ENCODE data around the gene BIN1. TPM values are rescaled to one million over a fixed set of nuclear protein-coding genes. Genes with fewer than 3 reads are reported as not detected.
A peak's percentile ranks its signal among the peaks of the same experiment; 100 is the strongest.

BIN1 gene
- total RNA-seq, 1 donor from 2014 or later: 71.6 TPM

DNA sequence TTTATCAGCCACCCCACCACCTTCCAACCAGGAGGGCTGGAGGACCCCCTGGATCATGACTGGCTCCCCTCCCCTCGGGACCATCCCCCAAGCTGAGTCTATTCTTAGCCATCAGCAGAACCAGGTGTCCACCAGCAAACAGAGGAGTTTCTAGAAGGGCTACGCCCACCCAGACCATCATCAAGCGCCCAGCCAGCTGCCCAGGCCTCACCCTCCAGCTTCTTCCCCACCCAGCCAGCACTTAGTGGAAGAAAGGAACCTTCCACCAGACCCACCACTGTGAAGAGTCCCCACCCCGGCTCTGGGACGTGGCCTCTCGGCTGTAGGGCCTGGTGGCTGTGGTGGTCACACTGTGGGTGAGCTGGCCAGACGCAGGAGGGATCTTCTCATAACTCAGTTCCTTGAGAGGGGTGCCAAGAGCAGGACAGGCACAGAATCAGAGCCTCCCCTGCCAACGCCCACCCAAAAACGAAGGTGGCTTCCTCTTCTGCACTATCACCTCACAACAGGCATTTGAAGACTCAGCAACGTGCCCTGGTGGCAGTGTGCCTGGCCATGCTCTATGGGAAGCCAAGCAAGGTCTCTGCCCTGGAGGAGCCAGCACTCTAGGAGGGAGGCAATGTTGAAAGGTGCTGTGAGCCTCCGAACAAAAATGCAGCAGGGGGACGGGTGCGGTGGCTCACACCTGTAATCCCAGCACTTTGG lies 19.0 kb downstream of the BIN1 start:
- no peak for DNase-seq (ENCODE audit: low spot score in 2 of 2)
- Histone ChIP-seq H3K4me3 (no peak overlapping the region), H3K36me3 (no peaks in the 10 kb centered on the region), H3K4me1 (peaks cover 0 to 18% of the 10 kb centered on the region in 2 donors), H3K9me3 (no peaks in the 10 kb centered on the region), H3K27me3 (no peaks in the 10 kb centered on the region), H3K27ac (no peak overlapping the region)
- TF ChIP-seq, protein P1, sequence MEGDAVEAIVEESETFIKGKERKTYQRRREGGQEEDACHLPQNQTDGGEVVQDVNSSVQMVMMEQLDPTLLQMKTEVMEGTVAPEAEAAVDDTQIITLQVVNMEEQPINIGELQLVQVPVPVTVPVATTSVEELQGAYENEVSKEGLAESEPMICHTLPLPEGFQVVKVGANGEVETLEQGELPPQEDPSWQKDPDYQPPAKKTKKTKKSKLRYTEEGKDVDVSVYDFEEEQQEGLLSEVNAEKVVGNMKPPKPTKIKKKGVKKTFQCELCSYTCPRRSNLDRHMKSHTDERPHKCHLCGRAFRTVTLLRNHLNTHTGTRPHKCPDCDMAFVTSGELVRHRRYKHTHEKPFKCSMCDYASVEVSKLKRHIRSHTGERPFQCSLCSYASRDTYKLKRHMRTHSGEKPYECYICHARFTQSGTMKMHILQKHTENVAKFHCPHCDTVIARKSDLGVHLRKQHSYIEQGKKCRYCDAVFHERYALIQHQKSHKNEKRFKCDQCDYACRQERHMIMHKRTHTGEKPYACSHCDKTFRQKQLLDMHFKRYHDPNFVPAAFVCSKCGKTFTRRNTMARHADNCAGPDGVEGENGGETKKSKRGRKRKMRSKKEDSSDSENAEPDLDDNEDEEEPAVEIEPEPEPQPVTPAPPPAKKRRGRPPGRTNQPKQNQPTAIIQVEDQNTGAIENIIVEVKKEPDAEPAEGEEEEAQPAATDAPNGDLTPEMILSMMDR (IDR thresholded peaks at IDR 0.05): no peak
- intact Hi-C loops (cut with DNase I): no loop called here

DNA sequence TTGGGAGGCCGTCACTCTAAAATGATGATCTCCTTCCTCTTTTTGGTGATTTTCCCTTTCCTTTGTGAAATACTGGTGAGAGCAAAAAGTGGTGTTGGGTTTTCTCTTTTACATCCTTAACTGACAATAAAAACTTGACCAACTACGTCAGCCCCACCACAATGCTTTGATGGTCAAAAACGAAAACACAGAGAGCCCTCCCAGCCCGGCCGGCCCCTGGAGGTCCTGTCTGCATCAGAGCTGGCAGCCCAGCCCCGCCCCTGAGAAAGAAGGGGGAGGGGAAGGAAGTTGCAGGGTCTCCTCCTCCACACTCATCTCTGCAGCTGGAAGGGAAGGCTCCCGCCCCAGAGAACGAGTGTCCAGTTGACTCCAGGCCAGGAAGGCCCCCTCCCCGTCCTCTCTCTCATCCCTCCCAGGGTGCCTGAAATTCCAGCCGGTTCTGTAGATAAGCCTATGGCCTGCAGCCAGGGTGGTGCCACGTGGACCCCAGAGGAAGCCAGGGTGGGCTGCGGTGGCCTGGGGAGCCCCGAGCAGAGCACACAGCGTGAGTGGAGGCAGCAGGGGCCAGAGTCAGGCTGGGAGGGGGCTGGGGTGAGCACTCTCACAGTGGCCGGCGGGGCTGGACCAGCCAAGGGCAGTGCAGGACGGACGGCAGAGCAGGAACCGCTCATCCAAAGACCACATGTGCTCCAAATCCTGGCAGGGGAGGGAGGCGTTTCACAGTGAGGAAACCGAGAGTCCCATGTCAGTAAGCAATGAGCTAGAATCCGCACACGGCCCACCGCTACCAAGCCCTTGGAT lies 19.8 kb downstream of the BIN1 start:
- H3K36me3 ChIP-seq: no peaks in the 10 kb centered on the region
- peaks cover 0 to 18% of the 10 kb centered on the region in 2 donors for H3K4me1 ChIP-seq

DNA sequence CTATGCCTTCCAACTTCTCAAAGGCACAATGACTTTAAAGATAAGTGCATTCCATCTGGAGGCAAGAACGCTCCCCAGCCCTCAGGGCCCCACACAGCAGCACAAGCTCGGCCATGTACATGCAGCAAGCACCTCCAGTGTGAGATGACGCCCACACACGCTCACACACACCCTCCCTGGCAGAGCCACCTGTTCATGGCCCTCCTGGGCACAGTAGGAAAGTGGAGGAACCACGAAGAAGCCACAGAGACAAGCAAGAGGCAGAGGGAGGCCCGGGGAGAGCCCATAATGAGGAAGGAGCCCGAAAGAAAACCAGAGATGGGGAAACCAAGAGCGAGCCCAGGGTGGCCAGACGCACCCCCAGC lies 21.7 kb downstream of the BIN1 start:
- no peak for DNase-seq (ENCODE audit: low spot score in 2 of 2)
- H3K9me3 ChIP-seq: no peaks in the 10 kb centered on the region
- H3K36me3 ChIP-seq: no peaks in the 10 kb centered on the region
- intact Hi-C loops (cut with DNase I): no loop called here
- H3K27ac ChIP-seq: peak overlapping the region; percentile 35 to 57
- no peak overlapping the region for H3K4me3 ChIP-seq
- H3K27me3 ChIP-seq: no peaks in the 10 kb centered on the region
- TF ChIP-seq, protein P1 (IDR thresholded peaks at IDR 0.05): no peak
- peaks cover 0 to 18% of the 10 kb centered on the region in 2 donors for H3K4me1 ChIP-seq

More for the DNA sequence above, 19.8 kb downstream of the BIN1 start:
- Histone ChIP-seq H3K27me3 (no peaks in the 10 kb centered on the region), H3K9me3 (no peaks in the 10 kb centered on the region), H3K4me3 (peak overlapping the region; percentile 17 to 28), H3K27ac (peak overlapping the region in 1 of 2 donors; percentile 64)
- TF ChIP-seq, protein P1 (IDR thresholded peaks at IDR 0.05): no peak
- intact Hi-C loops (cut with DNase I): no loop called here
- peak in 1 of 2 donors; percentile 84 for DNase-seq (ENCODE audit: low spot score in 2 of 2)

DNA sequence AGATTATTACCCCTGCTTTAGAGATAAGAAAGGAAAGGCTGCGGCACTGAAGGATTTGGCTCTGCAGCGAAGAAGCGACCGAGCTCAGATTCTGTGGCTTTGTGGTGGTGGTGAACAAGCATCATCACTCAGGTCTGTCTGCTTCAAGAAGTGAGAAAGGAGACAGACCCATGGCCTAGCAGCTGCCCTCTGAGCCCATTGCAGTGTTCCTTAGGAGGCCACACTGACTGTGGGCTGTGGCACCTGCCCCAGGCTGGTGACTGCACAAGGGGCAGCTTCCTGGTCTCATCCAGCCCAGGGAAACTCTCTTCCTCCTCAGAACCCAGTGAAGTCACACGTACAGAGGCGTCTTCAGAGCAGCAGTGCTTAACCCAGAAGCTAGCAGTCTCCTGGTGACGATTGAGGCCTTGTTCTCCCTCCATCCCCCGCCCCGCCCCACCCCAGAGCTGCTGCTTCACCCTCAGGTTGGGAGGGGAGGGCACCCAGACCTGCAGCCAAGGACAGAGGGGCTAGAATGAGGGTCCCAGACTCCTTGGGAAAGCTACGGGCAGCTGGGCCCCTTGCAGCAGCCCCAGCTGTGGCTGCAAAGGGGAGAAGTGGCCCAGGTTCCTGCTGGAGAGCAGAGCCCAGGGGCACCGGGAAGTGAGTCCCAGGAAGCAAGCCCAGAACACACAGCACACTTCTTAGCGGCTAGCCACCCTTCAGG lies 22.2 kb downstream of the BIN1 start:
- intact Hi-C loops (cut with DNase I): no loop called here
- Histone ChIP-seq H3K4me1 (peaks cover 0 to 18% of the 10 kb centered on the region in 2 donors), H3K9me3 (no peaks in the 10 kb centered on the region), H3K27me3 (no peaks in the 10 kb centered on the region), H3K27ac (peak overlapping the region; percentile 35 to 57), H3K36me3 (no peaks in the 10 kb centered on the region), H3K4me3 (no peak overlapping the region)
- no peak for DNase-seq (ENCODE audit: low spot score in 2 of 2)
- TF ChIP-seq, protein P1 (IDR thresholded peaks at IDR 0.05): no peak

DNA sequence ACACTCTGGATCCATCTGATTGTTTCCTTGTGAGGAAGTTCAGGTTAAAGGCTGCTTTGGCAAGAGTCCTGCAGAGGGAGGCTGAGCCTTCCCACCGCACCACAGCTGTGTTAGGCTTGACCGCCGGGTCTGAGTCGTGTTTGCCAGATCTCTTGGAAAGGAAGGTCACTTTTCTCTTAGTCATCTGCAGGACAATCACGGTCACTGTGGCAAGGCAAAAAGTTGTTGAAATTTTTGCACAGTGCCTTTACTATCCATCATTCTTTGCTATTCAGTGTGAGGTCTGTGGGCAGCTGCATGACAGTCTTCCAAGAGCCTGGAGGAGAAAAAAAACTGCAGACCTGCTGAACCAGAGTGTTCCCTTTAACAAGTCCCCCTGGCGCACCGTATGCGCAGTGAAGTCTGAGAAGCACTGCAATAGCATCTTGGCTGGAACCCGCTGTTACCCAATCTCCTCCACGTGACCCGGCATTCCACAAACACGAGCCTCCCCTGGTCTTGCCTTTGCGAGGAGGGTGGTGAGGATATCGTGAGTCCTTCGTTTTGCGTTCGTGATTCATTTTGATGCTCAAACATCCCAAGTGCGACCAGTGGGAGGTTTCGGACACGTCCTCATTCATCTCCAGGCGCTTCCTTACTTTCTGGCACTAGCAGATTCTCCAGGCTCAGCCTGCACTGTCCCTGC lies 23.0 kb downstream of the BIN1 start:
- intact Hi-C loops (cut with DNase I): no loop called here
- no peak overlapping the region for H3K4me3 ChIP-seq
- no peaks in the 10 kb centered on the region for H3K9me3 ChIP-seq
- no peaks in the 10 kb centered on the region for H3K27me3 ChIP-seq
- DNase-seq (ENCODE audit: low spot score in 2 of 2): peak in 1 of 2 donors; percentile 90
- peaks cover 0 to 18% of the 10 kb centered on the region in 2 donors for H3K4me1 ChIP-seq
- peak overlapping the region; percentile 35 to 57 for H3K27ac ChIP-seq
- TF ChIP-seq, protein P1 (IDR thresholded peaks at IDR 0.05): no peak
- no peaks in the 10 kb centered on the region for H3K36me3 ChIP-seq

Measured in ascending aorta (tissue), 2 donors.